Endothelial cell of umbilical vein (primary cell): ENCODE measurements around the gene MORC1.

ENCODE experiments used
- CTCF ChIP-seq, 2 donors: IDR thresholded peaks; 1 replicate in 1 of 2; 2 replicates in 1 of 2; pipeline ENCODE4 v1.5.1; 2011; ENCODE audit warnings: low read length in 2 of 2, mild to moderate bottlenecking in 2 of 2, moderate library complexity in 2 of 2, control low read depth in 1 of 2, inconsistent platforms in 1 of 2, low read depth in 1 of 2; ENCODE audit not compliant: insufficient read depth in 1 of 2; ENCODE audit errors: extremely low read depth in 1 of 2
- EZH2 ChIP-seq: IDR thresholded peaks from 2 replicates; pipeline ENCODE4 v1.6.1; 2012; ENCODE audit warnings: borderline replicate concordance, low read depth, mild to moderate bottlenecking, moderate library complexity, low read length, inconsistent platforms; ENCODE audit not compliant: severe bottlenecking
- FOS ChIP-seq: IDR thresholded peaks from 2 replicates; pipeline ENCODE4 v1.6.1; 2011; ENCODE audit warnings: mild to moderate bottlenecking, low read length, moderate library complexity, borderline replicate concordance; ENCODE audit not compliant: insufficient read depth
- GATA2 ChIP-seq: IDR thresholded peaks from 2 replicates; pipeline ENCODE4 v1.7.0; 2011; ENCODE audit warnings: low read depth, mild to moderate bottlenecking, moderate library complexity, mixed read lengths, low read length; ENCODE audit not compliant: insufficient read length, insufficient read depth
- JUN ChIP-seq: IDR thresholded peaks from 2 replicates; pipeline ENCODE4 v1.6.1; 2011; ENCODE audit warnings: borderline replicate concordance, low read depth; ENCODE audit not compliant: insufficient read length, insufficient read depth
- MAX ChIP-seq: IDR thresholded peaks from 2 replicates; pipeline ENCODE4 v1.6.1; 2011; ENCODE audit not compliant: insufficient read depth, insufficient read length
- MYC ChIP-seq: IDR thresholded peaks from one replicate; pipeline ENCODE4 v1.6.1; 2011; ENCODE audit warnings: mild to moderate bottlenecking, low read depth, low read length
- POLR2A ChIP-seq: IDR thresholded peaks from 2 replicates; pipeline ENCODE4 v1.6.1; 2012; ENCODE audit warnings: low read depth, mild to moderate bottlenecking, control low read depth, low read length
- POLR2AphosphoS5 ChIP-seq: IDR thresholded peaks from 2 replicates; pipeline ENCODE4 v1.6.1; 2012; ENCODE audit warnings: low read depth, mild to moderate bottlenecking, control low read depth, low read length, moderate library complexity; ENCODE audit not compliant: insufficient read depth

- TF ChIP-seq CTCF (IDR thresholded peaks at IDR 0.05; ENCODE audit: extremely low read depth in 1 of 2, insufficient read depth in 1 of 2, low read depth in 1 of 2, low read length in 2 of 2) (no peak), MAX (no peak), EZH2 (no peak), JUN (no peak), POLR2A (no peak), POLR2AphosphoS5 (no peak), FOS (no peak), MYC (no peak), GATA2 (no peak)
Observed at GRCh38 chr3:108970561-108970960, 147.4 kb downstream of the MORC1 start.
